Stromal cell of bone marrow (primary cell): ENCODE measurements around the gene AOX1.
"Not testable (repeated sequence)": the region's sequence is repeated elsewhere in the genome, so short reads cannot be mapped to it uniquely, and the experiment has no call there.

Source experiments
- DNase-seq: peaks from one replicate; pipeline ENCODE4 v3.0.0-alpha.2; 2012; ENCODE audit warnings: low read depth

The AOX1 gene

DNA sequence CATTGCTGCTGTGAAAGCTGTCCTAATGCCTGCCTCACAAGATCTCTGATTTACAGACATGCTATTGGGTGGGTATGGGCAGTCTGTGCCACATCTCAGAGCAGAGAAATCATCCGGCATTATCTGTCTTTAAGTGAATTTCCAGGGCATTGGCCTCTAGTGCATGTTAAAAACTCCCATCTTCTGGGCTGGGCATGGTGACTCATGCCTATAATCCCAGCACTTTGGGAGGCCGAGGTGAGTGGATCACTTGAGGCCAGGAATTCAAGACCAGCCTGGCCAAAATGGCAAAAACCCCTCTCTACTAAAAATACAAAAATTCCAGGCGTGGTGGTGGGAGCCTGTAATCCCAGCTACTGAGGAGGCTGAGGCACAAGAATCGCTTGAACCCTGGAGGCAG is 42.6 kb downstream of the AOX1 start:
- DNase-seq, result not testable (repeated sequence)

DNA sequence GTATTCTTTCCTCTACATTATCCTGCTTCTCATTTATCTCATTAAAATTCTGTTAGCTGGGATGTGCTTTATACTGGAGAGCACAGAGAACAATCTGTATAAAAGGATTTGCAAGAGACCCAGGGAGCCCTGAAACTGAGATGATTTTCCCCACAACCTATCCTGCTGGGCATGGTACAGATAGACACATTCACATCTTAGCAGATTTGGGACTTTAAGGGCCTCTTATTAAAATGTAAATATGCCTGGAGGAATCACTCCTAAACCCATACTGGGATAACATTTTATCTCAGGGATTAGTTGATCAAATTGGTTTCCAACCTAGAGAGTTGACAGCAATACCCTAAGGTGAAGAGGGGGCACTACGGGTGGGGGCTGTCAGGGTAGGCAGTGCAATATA is 45.5 kb downstream of the AOX1 start:
- DNase-seq, result no peak

GRCh38 chr2:200634231-200634964 is 48.6 kb downstream of the AOX1 start:
- no peak for DNase-seq

DNA sequence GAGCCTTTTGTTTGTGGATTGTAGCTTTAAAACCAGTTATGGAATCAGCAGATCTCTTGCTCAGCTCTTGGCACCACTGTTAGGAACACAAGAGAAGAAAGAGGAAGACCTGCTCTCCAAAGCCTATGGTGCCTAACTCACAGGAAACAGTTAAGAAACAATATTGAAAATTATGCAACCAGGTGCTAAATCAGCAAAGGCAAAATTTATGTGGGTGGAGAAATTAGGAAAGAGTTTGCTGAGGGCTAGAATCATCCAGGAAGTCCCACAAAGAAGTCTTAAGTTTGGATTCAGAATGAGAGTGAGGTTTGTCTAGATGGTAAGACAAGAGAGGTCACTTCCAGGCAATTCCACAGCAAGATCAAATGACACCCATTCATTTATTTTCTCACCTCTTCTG is 49.4 kb downstream of the AOX1 start:
- no peak for DNase-seq

DNA sequence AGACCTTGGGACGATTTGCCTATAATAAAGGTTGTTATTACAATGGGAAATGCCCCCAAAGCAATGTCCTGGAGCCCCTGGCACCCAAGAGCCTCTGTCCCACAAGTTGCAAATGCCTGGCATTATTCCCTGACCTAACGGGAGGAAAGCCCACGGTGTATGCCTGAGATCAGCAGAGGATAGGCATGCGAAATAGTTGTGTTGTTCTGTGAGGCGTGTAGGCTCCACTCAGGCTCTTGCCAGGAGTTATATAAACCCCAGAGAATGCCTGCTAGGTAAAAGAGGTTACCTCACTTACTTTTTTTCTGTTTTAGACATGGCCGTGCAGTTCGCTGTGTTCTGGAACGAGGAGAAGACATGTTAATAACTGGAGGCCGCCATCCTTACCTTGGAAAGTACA is 52.1 kb downstream of the AOX1 start:
- DNase-seq, result no peak

DNA sequence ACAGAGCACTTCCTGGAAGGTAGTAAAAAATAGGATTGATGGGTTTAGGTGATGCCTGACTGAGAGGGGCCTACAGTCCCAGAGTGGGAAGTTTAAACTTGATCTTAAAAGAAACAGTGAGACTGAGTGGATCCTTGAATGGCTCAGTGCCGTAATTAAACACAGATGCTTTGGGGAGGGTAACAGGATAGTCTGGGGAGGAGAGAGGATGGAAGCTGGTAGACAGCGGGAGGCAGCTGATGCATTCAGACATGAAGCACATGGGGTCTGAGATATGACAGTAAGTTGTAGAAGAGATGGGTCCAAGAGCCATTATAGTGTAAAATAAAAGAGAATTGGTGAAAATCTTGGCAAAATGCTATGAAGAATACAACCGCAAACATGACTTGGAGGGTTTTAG is 54.4 kb downstream of the AOX1 start:
- no peak for DNase-seq

DNA sequence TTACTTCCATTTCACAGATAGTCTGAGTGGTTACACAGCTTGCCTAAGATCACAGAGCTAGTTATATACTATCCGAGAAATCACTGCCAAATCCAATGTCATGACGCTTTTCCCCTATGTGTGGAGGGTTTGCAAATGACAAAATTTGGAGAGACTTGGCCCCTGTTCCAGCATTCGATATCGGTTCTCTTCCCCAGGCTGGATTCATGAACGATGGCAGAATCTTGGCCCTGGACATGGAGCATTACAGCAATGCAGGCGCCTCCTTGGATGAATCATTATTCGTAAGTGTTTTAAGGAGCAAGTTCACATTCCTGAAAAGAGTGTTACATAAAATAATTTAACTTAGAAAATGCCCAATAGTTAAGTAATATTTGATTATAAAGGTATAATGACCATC is 55.1 kb downstream of the AOX1 start:
- DNase-seq, result no peak

DNA sequence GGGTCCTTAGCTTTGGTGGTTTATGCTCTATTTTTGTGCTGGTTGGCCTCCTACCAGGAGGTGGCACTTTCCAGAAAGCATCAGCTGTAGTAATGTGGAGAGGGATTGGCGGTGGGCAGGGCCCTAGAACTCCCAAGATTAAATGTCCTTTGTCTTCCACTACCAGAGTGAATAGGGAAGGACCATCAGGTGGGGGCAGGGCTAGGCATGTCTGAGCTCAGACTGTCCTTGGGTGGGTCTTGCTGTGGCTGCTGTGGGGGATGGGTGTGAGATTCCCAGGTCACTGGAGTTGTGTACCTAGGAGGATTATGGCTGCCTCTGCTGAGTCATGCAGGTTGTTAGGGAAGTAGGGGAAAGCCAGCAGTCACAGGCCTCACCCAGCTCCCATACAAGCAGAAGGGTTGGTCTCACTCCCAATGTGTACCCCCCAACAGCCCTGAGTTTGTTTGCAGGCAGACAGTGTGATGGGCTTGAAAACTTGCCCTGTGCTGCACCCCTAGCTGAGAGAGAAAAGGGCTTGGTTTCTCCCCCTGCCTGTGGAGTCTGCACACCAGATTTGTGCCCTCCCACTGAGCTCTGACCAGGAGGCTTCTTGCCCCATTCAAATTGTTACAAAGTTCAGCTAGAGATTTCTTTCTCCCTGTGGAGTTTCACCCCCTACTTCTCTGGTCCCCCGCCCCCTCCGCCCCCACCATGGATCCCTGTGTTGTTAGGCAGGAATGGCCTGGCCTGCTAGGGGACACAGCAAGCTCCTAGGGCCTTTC is 62.9 kb downstream of the AOX1 start:
- not testable (repeated sequence) for DNase-seq

GRCh38 chr2:200649724-200650123 is 63.9 kb downstream of the AOX1 start:
- DNase-seq, result no peak

GRCh38 chr2:200650195-200650594 is 64.4 kb downstream of the AOX1 start:
- no peak for DNase-seq

DNA sequence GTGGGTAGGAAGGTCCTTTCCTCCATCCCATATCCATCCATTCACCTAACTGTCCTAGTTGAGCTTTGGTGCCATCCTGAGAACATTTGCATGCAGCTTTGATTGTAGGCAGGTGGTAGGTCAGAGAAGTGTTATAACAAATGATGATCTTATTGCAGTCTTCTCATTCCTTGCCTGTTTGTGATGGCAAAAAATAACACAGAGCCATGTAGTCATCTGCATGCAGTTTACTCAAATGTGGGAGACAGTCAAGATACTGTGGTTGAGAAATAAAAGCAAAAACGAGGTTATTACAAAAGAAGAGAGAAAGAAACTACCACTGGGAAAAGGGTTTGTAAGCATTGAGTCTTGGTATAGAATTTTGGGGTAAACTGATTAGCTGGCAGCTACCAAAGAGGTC is 66.3 kb downstream of the AOX1 start:
- DNase-seq, result no peak

DNA sequence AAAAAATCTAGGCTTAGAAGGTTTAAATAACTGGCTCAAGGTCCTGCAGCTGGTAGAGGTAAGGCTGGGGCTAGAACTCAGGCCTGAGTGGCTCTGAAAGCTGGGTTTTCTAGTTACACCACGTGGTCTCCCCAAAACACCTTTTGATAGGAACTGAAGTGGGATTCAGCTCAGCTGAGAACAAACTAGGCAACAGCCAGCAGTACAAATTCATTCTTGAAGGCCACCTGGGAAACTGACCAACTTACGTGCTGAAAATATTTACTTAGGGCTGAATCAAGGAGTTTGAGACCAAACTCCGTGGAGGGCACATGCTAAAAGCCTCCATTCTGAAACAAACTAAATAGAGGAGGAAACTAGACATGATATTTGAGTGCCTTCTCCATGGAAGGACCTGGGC is 67.2 kb downstream of the AOX1 start:
- DNase-seq, result no peak

DNA sequence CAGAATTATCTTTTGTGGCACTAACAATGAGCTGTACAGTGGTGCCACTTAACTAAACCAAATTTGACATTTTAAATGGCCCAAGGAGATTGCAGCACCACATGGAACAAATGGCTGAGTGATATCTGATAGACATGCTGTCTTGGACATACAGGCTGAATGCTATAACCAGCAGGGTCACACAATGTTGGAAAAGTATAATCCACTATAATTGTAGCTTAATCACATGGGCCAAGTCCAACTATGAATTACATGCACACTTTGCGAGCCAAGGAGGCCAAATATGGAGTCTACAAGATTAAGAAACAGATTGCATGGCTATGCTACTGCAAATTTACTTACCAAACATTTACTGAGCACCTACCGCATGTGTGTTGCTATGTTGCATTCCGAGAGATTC is 69.0 kb downstream of the AOX1 start:
- DNase-seq, result no peak

DNA sequence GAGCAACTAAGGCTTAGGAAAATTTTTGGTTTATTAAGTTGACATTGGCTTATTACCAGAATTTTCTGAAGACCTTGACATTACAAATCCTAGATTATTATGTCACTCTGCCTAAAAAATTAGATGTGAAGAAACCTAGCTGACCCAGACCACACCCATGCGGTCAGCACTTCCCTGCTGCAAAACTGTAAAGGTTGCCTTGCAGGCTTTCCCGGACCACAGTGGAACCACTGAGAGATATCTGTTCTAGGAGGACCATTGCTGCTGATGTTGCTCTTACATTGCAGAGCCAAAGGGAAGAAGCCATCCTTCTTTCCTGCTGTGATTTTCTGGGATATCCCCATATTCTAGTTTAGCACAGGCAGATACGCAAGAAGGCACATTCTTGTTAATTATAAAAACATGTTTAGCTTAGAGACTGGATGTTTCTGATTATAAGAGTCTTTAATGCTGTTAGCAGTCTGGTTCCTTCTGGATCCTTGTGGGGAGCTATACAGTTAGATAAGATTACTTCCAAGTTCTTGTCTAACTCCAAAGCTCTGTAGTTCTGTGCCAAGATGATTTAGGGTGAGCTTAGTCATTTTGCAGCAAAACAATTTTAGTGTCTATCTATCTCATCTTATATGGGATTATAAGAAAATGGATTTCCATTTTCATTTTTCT is 70.2 kb downstream of the AOX1 start:
- no peak for DNase-seq

GRCh38 chr2:200658278-200658864 is 72.6 kb downstream of the AOX1 start:
- no peak for DNase-seq

GRCh38 chr2:200659410-200659809 is 73.6 kb downstream of the AOX1 start:
- no peak for DNase-seq

GRCh38 chr2:200661477-200661876 is 75.7 kb downstream of the AOX1 start:
- DNase-seq, result no peak

GRCh38 chr2:200662727-200663126 is 76.9 kb downstream of the AOX1 start:
- DNase-seq, result peak; percentile 42

GRCh38 chr2:200664770-200665494 is 79.1 kb downstream of the AOX1 start:
- no peak for DNase-seq

DNA sequence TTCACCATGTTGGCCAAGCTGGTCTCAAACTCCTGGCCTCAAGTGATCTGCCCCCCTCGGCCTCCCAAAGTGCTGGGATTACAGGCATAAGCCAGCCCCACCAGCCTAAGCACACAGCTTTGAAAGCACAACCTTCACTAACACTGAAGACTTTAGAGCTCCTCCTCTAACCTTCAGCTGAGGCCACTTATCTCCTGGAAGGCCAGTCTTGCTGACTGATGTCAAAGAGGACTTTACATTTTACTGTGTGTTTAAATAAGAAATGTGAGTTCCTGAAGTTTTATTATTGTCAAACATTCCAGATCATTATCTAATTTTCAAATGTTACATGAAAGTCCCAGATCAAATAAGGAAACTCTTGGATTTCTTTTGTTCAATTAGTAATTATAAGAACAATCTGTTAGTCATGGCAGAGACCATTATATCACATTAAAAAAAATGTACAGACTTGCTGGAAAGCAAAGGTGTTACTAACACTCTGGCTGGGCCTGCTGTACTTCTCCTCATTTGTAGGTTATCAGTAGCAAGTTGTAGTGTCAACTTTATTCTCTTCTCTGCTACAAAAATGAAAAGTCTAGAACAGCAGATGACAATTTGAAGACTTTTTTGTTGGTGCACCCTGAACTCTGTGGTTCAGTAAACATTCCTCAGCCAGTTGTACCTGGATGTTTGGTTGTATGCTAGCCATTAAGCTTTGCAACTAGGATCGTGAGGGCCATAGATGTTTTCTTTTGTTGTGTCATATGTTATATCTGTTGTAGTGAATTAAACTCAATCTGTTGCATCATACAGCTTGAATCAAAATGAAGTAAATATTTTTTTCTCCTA is 80.0 kb downstream of the AOX1 start:
- DNase-seq, result no peak

GRCh38 chr2:200667413-200667812 is 81.6 kb downstream of the AOX1 start:
- DNase-seq, result no peak
